ENCODE data around the gene ALK. TPM values are rescaled to one million over a fixed set of nuclear protein-coding genes. Genes with fewer than 3 reads are reported as not detected.

The ALK gene
- total RNA-seq, 2 donors from 2014 or later: 0.13 to 0.46 TPM

DNA sequence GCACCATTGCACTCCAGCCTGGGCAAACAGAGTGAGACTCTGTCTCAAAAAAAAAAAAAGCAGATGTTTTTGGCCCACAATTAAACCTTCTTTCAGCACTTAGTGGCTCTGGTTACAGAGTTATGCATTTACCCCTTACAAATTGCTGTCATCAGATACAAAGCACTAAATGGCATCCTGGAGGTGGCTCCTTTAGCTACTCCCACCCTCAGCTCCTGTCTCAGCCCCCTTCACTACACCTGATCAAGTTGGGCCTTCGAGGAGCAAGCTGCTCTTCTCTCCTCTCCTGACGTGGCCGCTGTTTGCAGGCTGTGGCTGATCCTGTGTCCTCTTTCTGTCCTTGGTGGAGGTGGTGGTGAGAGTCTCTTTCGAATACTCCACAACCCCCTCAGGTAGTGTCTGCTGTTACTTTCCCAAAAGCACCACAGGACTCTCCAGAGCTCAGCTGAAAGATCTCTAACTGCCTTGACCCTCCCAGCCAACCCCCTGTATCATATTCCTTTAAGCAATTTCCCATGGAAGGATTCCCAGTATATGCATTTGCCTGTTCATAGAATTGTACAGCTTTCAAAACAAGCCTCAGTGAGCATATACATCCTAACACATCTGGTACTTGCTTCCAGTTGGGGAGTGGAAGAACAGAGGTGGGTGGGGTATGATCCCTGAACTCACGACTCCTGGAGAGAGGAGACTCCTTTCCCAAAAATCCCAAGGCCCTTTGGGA is 520.3 kb downstream of the ALK start:
- Histone ChIP-seq H3K4me3 (ENCODE audit: low read length) (no peak overlapping the region), H3K27ac (ENCODE audit: low read depth, low read length) (peak overlapping the region; percentile 80), H3K9ac (ENCODE audit: extremely low read depth, low read length, poor library complexity, severe bottlenecking) (no peak overlapping the region), H3K27me3 (ENCODE audit: control insufficient read depth, insufficient read depth, low read length, poor library complexity, severe bottlenecking) (no peaks in the 10 kb centered on the region), H3K36me3 (ENCODE audit: control insufficient read depth, insufficient read depth, low read length) (no peaks in the 10 kb centered on the region), H3K4me1 (ENCODE audit: control insufficient read depth, insufficient read depth, low read length) (no peaks in the 10 kb centered on the region), H3K9me3 (ENCODE audit: control insufficient read depth, low read length) (no peaks in the 10 kb centered on the region)
- 92 to 100% methylated on average over 1 to 4 of the region's 5 CpGs for WGBS, 2 experiments (ENCODE audit: insufficient coverage in 1 of 2, insufficient read length in 1 of 2)
- no peaks in the 10 kb centered on the region for H3K27me3 Mint-ChIP-seq (ENCODE audit: insufficient read depth)
- no peak overlapping the region for H3K4me3 Mint-ChIP-seq
- H3K27ac Mint-ChIP-seq: no peak overlapping the region
- no peaks in the 10 kb centered on the region for H3K9me3 Mint-ChIP-seq
- H3K36me3 Mint-ChIP-seq (ENCODE audit: low read depth): no peaks in the 10 kb centered on the region
- H3K4me1 Mint-ChIP-seq: peaks cover 10% of the 10 kb centered on the region
- no peak for TF ChIP-seq CTCF (conservative IDR thresholded peaks at IDR 0.05)
- no peak for DNase-seq

GRCh38 chr2:29398384-29399237 is 522.8 kb downstream of the ALK start:
- H3K4me3 ChIP-seq (ENCODE audit: low read length): no peak overlapping the region
- Mint-ChIP-seq H3K4me3 (no peak overlapping the region), H3K36me3 (ENCODE audit: low read depth) (no peaks in the 10 kb centered on the region), H3K27me3 (ENCODE audit: insufficient read depth) (no peaks in the 10 kb centered on the region), H3K27ac (no peak overlapping the region), H3K4me1 (peaks cover 6% of the 10 kb centered on the region), H3K9me3 (no peaks in the 10 kb centered on the region)
- no peaks in the 10 kb centered on the region for H3K27me3 ChIP-seq (ENCODE audit: control insufficient read depth, insufficient read depth, low read length, poor library complexity, severe bottlenecking)
- DNase-seq: peak; percentile 63
- TF ChIP-seq CTCF (conservative IDR thresholded peaks at IDR 0.05): no peak
- H3K27ac ChIP-seq (ENCODE audit: low read depth, low read length): peak overlapping the region; percentile 4
- no peaks in the 10 kb centered on the region for H3K9me3 ChIP-seq (ENCODE audit: control insufficient read depth, low read length)
- H3K36me3 ChIP-seq (ENCODE audit: control insufficient read depth, insufficient read depth, low read length): no peaks in the 10 kb centered on the region
- no peaks in the 10 kb centered on the region for H3K4me1 ChIP-seq (ENCODE audit: control insufficient read depth, insufficient read depth, low read length)
- H3K9ac ChIP-seq (ENCODE audit: extremely low read depth, low read length, poor library complexity, severe bottlenecking): no peak overlapping the region
- 79 to 85% methylated on average over 4 to 8 of the region's 8 CpGs for whole genome bisulfite sequencing, 2 experiments (ENCODE audit: insufficient coverage in 1 of 2, insufficient read length in 1 of 2)

DNA sequence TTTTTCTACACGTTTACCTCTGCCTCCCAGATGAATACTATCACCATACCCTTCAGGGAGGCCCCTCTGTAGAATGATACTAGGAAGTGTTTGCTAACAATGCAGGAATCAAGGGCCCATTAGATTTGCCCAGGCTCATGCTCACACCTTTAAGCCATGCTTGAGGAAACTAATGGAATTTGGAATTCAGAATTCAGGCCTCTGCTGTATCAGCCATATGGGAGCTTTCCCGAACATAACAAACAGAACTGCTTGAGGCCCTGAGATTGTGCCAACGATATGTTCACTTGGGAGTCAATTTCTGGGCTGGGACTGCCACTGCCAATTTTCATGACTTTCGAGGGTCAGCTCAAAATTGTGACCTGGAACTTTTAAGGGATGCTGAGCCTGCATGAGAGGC is 523.7 kb downstream of the ALK start:
- Histone ChIP-seq H3K9ac (ENCODE audit: extremely low read depth, low read length, poor library complexity, severe bottlenecking) (no peak overlapping the region), H3K4me3 (ENCODE audit: low read length) (no peak overlapping the region), H3K9me3 (ENCODE audit: control insufficient read depth, low read length) (no peaks in the 10 kb centered on the region), H3K4me1 (ENCODE audit: control insufficient read depth, insufficient read depth, low read length) (no peaks in the 10 kb centered on the region), H3K27me3 (ENCODE audit: control insufficient read depth, insufficient read depth, low read length, poor library complexity, severe bottlenecking) (no peaks in the 10 kb centered on the region), H3K27ac (ENCODE audit: low read depth, low read length) (no peak overlapping the region), H3K36me3 (ENCODE audit: control insufficient read depth, insufficient read depth, low read length) (no peaks in the 10 kb centered on the region)
- TF ChIP-seq CTCF (conservative IDR thresholded peaks at IDR 0.05): no peak
- Mint-ChIP-seq H3K4me1 (peaks cover 11% of the 10 kb centered on the region), H3K27ac (no peak overlapping the region), H3K9me3 (no peaks in the 10 kb centered on the region), H3K27me3 (ENCODE audit: insufficient read depth) (no peaks in the 10 kb centered on the region), H3K36me3 (ENCODE audit: low read depth) (no peaks in the 10 kb centered on the region), H3K4me3 (no peak overlapping the region)
- WGBS, 2 experiments (ENCODE audit: insufficient coverage in 1 of 2, insufficient read length in 1 of 2): 84 to 97% methylated on average over 3 to 4 of the region's 4 CpGs
- no peak for DNase-seq
